Stomach (tissue), 9 donors: ENCODE measurements around the gene DNAAF2. TPM values are rescaled to one million over a fixed set of nuclear protein-coding genes. Genes with fewer than 3 reads are reported as not detected.

Experiments
- DNase-seq, 2 donors: peaks; one replicate each; pipeline versions ENCODE4 v3.0.0 to v3.0.0-alpha.2; 2013 to 2019
- H3K27ac ChIP-seq, 5 donors: fragments of 200-600 bp in 4 of 5; sonication (generic) in 4 of 5; one replicate each; pipeline ENCODE4 v1.5.1; 2013 to 2019; ENCODE audit warnings: mild to moderate bottlenecking in 1 of 5, moderate library complexity in 1 of 5
- H3K27me3 ChIP-seq, 3 donors: fragments of 200-600 bp; sonication (generic); one replicate each; pipeline ENCODE4 v1.5.1; 2017 to 2019; ENCODE audit warnings: mixed run types in 1 of 3
- H3K36me3 ChIP-seq, 4 donors: fragments of 200-600 bp; sonication (generic); 1 replicate in 3 of 4; 2 replicates in 1 of 4; pipeline ENCODE4 v1.5.1; 2016 to 2019
- H3K4me1 ChIP-seq, 4 donors: fragments of 200-600 bp; sonication (generic); one replicate each; pipeline ENCODE4 v1.5.1; 2016 to 2019
- H3K4me3 ChIP-seq, 4 donors: fragments of 200-600 bp; sonication (generic) in 3 of 4; one replicate each; pipeline ENCODE4 v1.5.1; 2016 to 2019; ENCODE audit warnings: mild to moderate bottlenecking in 1 of 4
- H3K9me3 ChIP-seq, 4 donors: fragments of 200-600 bp; sonication (generic); one replicate each; pipeline ENCODE4 v1.5.1; 2016 to 2019
- EP300 ChIP-seq: sonication (generic); formaldehyde crosslinking; IDR thresholded peaks from one replicate; pipeline ENCODE4 v1.6.1; 2017; ENCODE audit warnings: antibody characterized with exemption
- POLR2A ChIP-seq, 4 donors: fragments of 450-650 bp; IDR thresholded peaks; one replicate each; pipeline ENCODE4 v1.6.1; 2016; ENCODE audit warnings: antibody characterized with exemption in 4 of 4, control low read depth in 2 of 4, mild to moderate bottlenecking in 1 of 4, moderate library complexity in 1 of 4
- POLR2AphosphoS5 ChIP-seq, 3 donors: sonication (generic); formaldehyde crosslinking; IDR thresholded peaks; one replicate each; pipeline ENCODE4 v1.6.1; 2016; ENCODE audit warnings: antibody characterized with exemption in 3 of 3
- WGBS, 5 donors: extraction: QIAGEN DNeasy Blood & Tissue Kit in 3 of 5; methylation state at CpG; one replicate each; pipeline versions ENCODE4 v1.1.5 to v1.1.7; 2013 to 2018; 5-methylcytosine and 5-hydroxymethylcytosine counted together
- intact Hi-C: fragments of 100-400 bp; cut with DNase I; formaldehyde crosslinking; loops from one replicate; pipeline ENCODE4 v1.15.1; 2023; ENCODE audit warnings: low total_unique reads
- polyA plus RNA-seq, 3 donors: library from polyadenylated mRNA; stranded (reverse); fragments of 200-250 nt; gene quantifications; one replicate each; pipeline ENCODE4 v1.2.3, GENCODE V29; 2013
- small RNA-seq, 4 donors: library from RNA; depleted of rRNA; stranded (forward); fragments of <200 nt; gene quantifications; one replicate each; pipeline ENCODE3, GENCODE V24; 2016
- total RNA-seq, 5 donors: library from RNA; depleted of rRNA; stranded (reverse); fragments of >200 nt; gene quantifications; one replicate each; pipeline versions ENCODE4 v1.1.0 to v1.2.3, GENCODE V29; 2014 to 2016
- TF ChIP-seq, protein P1 (sequence below), 7 experiments: fragments of 450-650 bp in 4 of 7; fragments of 200-600 bp in 3 of 7; sonication (generic) in 3 of 7; IDR thresholded peaks; one replicate each; pipeline ENCODE4 v1.5.1; 2016 to 2019; ENCODE audit warnings: antibody characterized with exemption in 7 of 7, control low read depth in 2 of 7, mild to moderate bottlenecking in 1 of 7
- donor health status: healthy with polysubstance abuse.
- donor health status: Bipolar disorder and iron deficiency.
- donor health status: healthy.

Gene DNAAF2
- total and polyA plus RNA-seq, 8 donors, result 3.9 to 43.2 (median 8.1) TPM

- intact Hi-C loops, result no loop called here
- Histone ChIP-seq H3K27ac (no peak overlapping the region), H3K9me3 (no peaks in the 10 kb centered on the region), H3K4me1 (peaks cover 17 to 36% (median 25%) of the 10 kb centered on the region in 4 donors), H3K4me3 (no peak overlapping the region), H3K36me3 (peaks cover 33 to 64% (median 54%) of the 10 kb centered on the region in 4 donors), H3K27me3 (no peaks in the 10 kb centered on the region)
- 71 to 85% (median 77%) methylated on average over 2 of the region's 2 CpGs for WGBS, 5 donors
- DNase-seq, result no peak
- TF ChIP-seq EP300, result no peak
- TF ChIP-seq, protein P1, sequence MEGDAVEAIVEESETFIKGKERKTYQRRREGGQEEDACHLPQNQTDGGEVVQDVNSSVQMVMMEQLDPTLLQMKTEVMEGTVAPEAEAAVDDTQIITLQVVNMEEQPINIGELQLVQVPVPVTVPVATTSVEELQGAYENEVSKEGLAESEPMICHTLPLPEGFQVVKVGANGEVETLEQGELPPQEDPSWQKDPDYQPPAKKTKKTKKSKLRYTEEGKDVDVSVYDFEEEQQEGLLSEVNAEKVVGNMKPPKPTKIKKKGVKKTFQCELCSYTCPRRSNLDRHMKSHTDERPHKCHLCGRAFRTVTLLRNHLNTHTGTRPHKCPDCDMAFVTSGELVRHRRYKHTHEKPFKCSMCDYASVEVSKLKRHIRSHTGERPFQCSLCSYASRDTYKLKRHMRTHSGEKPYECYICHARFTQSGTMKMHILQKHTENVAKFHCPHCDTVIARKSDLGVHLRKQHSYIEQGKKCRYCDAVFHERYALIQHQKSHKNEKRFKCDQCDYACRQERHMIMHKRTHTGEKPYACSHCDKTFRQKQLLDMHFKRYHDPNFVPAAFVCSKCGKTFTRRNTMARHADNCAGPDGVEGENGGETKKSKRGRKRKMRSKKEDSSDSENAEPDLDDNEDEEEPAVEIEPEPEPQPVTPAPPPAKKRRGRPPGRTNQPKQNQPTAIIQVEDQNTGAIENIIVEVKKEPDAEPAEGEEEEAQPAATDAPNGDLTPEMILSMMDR (IDR thresholded peaks at IDR 0.05), result no peak
- no peak for TF ChIP-seq POLR2A (IDR thresholded peaks at IDR 0.05)
- TF ChIP-seq POLR2AphosphoS5 (IDR thresholded peaks at IDR 0.05), result no peak
Observed at GRCh38 chr14:49579841-49580240, 55.2 kb downstream of the DNAAF2 start.

DNA sequence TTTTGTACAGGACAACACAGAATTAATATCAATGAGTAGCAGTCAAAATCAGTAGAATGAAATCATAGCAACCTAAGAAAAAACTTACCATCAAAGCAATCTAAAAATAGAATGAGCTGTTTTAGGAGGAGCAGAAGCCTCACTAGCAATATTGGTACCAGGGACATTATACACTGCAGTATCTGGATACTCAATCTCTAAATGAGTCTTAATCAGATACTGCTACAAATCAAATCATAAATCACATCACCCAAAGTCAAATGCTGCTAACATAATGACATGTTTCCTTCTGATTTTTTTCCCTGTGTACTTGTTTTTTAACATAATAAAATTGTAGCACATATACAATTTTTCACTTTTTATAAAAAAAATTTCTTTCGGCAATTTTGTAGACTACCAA is 56.9 kb downstream of the DNAAF2 start:
- H3K4me3 ChIP-seq, result no peak overlapping the region
- H3K4me1 ChIP-seq, result peaks cover 5 to 19% (median 10%) of the 10 kb centered on the region in 4 donors
- no peaks in the 10 kb centered on the region for H3K9me3 ChIP-seq
- intact Hi-C loops, result no loop called here
- H3K27ac ChIP-seq, result no peak overlapping the region
- WGBS, 5 donors, result 94 to 100% (median 96%) methylated on average over 1 of the region's 1 CpG
- no peaks in the 10 kb centered on the region for H3K27me3 ChIP-seq
- H3K36me3 ChIP-seq, result peaks cover 23 to 53% (median 48%) of the 10 kb centered on the region in 4 donors
- DNase-seq, result no peak
- no peak for TF ChIP-seq POLR2AphosphoS5 (IDR thresholded peaks at IDR 0.05)
- TF ChIP-seq POLR2A (IDR thresholded peaks at IDR 0.05), result no peak
- TF ChIP-seq, protein P1 (IDR thresholded peaks at IDR 0.05), result no peak
- no peak for TF ChIP-seq EP300

Small RNA genes within 50 kb of the gene (small RNA-seq; reads per million reads assigned to genes)
- gene AL139099.3, result 0 reads per million in 4 donors
- 0 reads per million in 4 donors for gene AL139099.4
- 0 reads per million in 4 donors for gene RF00019
- 0 reads per million in 4 donors for gene RNU6ATAC30P

Other genes with a start within 250 kb of the DNAAF2 start
- 1,000 to 10,000 TPM in 4 of 5 donors, 100 to 1,000 TPM in 1; 422 to 7,374 (median 3,087) TPM for gene RPS29, start 48.9 kb downstream of the DNAAF2 start, total RNA-seq
- gene RPS29, start 48.9 kb downstream of the DNAAF2 start, polyA plus RNA-seq, result 1,000 to 10,000 TPM; 3,066 to 5,618 (median 3,985) TPM
- gene LRR1, start 36.3 kb downstream of the DNAAF2 start, total RNA-seq, result 10 to 100 TPM in 2 of 5 donors, 1 to 10 TPM in 2, under 1 TPM in 1; 0.45 to 14.7 (median 7.6) TPM
- 1 to 10 TPM; 6.9 to 9.5 (median 7.8) TPM for gene LRR1, start 36.3 kb downstream of the DNAAF2 start, polyA plus RNA-seq
- gene RPL36AL, start 14.6 kb downstream of the DNAAF2 start, total RNA-seq, result 100 to 1,000 TPM in 4 of 5 donors, 10 to 100 TPM in 1; 72.4 to 205 (median 186) TPM
- 100 to 1,000 TPM; 513 to 989 (median 610) TPM for gene RPL36AL, start 14.6 kb downstream of the DNAAF2 start, polyA plus RNA-seq
- 10 to 100 TPM in 4 of 5 donors, under 1 TPM in 1; 0.58 to 58.2 (median 20.0) TPM for gene MGAT2, start 14.4 kb downstream of the DNAAF2 start, total RNA-seq
- gene MGAT2, start 14.4 kb downstream of the DNAAF2 start, polyA plus RNA-seq, result 10 to 100 TPM; 10.8 to 12.6 (median 11.3) TPM
- 10 to 100 TPM in 1 of 5 donors, 1 to 10 TPM in 3, not detected in 1; 1.8 to 17.1 (median 6.4) TPM for gene POLE2, start 53.0 kb upstream of the DNAAF2 start, total RNA-seq
- gene POLE2, start 53.0 kb upstream of the DNAAF2 start, polyA plus RNA-seq, result 1 to 10 TPM; 2.3 to 6.1 (median 3.9) TPM
- gene KLHDC1, start 57.9 kb upstream of the DNAAF2 start, total RNA-seq, result 10 to 100 TPM in 1 of 5 donors, 1 to 10 TPM in 3, under 1 TPM in 1; 0.58 to 20.2 (median 1.3) TPM
- 1 to 10 TPM in 2 of 3 donors, under 1 TPM in 1; 1.00 to 3.4 (median 3.0) TPM for gene KLHDC1, start 57.9 kb upstream of the DNAAF2 start, polyA plus RNA-seq
- 100 to 1,000 TPM in 3 of 5 donors, 10 to 100 TPM in 2; 55.4 to 258 (median 137) TPM for gene KLHDC2, start 132.9 kb upstream of the DNAAF2 start, total RNA-seq
- 10 to 100 TPM; 43.6 to 61.7 (median 45.4) TPM for gene KLHDC2, start 132.9 kb upstream of the DNAAF2 start, polyA plus RNA-seq
- 100 to 1,000 TPM in 4 of 5 donors, 10 to 100 TPM in 1; 35.7 to 478 (median 107) TPM for gene NEMF, start 217.5 kb upstream of the DNAAF2 start, total RNA-seq
- gene NEMF, start 217.5 kb upstream of the DNAAF2 start, polyA plus RNA-seq, result 10 to 100 TPM; 14.8 to 30.2 (median 22.9) TPM